Choroid plexus epithelial cell (primary cell): ENCODE results near the gene MTARC2.

ENCODE experiments used
- DNase-seq: peaks from one replicate; pipeline ENCODE4 v3.0.0-alpha.2; 2010; ENCODE audit warnings: low read depth
- H3K4me3 ChIP-seq: 2 replicates; pipeline ENCODE4 v1.5.1; 2011; ENCODE audit warnings: low read depth, mild to moderate bottlenecking, control low read depth, low read length, moderate library complexity
- TF ChIP-seq, protein P1 (sequence below): conservative IDR thresholded peaks from 2 replicates; pipeline ENCODE4 v1.5.1; 2011; ENCODE audit warnings: low read depth, mild to moderate bottlenecking, control low read depth, inconsistent platforms, low read length, moderate library complexity

Gene MTARC2

GRCh38 chr1:220808345-220809186 lies 60.4 kb downstream of the MTARC2 start:
- TF ChIP-seq, protein P1, sequence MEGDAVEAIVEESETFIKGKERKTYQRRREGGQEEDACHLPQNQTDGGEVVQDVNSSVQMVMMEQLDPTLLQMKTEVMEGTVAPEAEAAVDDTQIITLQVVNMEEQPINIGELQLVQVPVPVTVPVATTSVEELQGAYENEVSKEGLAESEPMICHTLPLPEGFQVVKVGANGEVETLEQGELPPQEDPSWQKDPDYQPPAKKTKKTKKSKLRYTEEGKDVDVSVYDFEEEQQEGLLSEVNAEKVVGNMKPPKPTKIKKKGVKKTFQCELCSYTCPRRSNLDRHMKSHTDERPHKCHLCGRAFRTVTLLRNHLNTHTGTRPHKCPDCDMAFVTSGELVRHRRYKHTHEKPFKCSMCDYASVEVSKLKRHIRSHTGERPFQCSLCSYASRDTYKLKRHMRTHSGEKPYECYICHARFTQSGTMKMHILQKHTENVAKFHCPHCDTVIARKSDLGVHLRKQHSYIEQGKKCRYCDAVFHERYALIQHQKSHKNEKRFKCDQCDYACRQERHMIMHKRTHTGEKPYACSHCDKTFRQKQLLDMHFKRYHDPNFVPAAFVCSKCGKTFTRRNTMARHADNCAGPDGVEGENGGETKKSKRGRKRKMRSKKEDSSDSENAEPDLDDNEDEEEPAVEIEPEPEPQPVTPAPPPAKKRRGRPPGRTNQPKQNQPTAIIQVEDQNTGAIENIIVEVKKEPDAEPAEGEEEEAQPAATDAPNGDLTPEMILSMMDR, result no peak

DNA sequence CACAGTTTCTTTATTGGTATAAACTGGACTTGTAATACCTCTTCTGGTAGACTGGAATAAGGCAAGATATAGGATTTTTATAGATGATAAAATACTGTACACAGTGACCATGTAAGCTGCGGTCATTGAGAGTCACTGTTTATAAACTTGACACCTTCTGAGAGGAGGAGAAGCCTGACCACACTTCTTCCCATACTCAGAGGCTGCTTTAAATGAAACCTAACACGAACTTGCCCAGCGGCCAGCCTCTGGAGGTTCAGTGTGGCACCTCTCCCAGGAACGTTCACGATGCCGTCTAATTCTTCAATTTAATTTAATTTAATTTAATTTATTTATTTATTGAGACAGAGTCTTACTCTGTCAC lies 61.0 kb downstream of the MTARC2 start:
- TF ChIP-seq, protein P1, result no peak

More at GRCh38 chr1:220808345-220809186, 60.4 kb downstream of the MTARC2 start:
- no peak overlapping the region for H3K4me3 ChIP-seq
- DNase-seq, result peak; percentile 61

DNA sequence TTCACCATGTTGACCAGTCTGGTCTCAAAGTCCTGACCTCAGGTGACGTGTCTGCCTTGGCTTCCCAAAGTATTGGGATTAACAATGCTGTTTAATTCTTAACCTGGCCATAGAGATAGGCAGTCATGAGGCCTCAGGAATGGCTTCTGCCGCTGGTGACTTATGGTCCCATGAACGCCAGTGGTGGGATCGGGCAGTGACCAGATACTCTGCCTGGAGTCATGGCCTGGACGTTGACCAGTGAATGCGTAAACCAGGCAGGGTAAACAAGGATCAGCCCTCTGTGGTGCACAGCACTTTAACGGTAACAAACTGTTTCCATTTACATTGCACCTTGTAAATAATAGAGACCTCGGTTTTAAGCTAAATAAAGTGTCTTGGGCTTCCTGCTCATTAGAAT lies 61.6 kb downstream of the MTARC2 start:
- DNase-seq, result no peak
- H3K4me3 ChIP-seq, result no peak overlapping the region
- TF ChIP-seq, protein P1, result no peak

More for the DNA sequence above, 61.0 kb downstream of the MTARC2 start:
- DNase-seq, result no peak
- no peak overlapping the region for H3K4me3 ChIP-seq

GRCh38 chr1:220810179-220810653 lies 62.1 kb downstream of the MTARC2 start:
- DNase-seq, result peak; percentile 89
- TF ChIP-seq, protein P1, result peak; percentile 96

GRCh38 chr1:220810963-220811362 lies 62.8 kb downstream of the MTARC2 start:
- TF ChIP-seq, protein P1, result no peak
- DNase-seq, result no peak
- H3K4me3 ChIP-seq, result no peak overlapping the region

More at GRCh38 chr1:220810179-220810653, 62.1 kb downstream of the MTARC2 start:
- H3K4me3 ChIP-seq, result peak overlapping the region; percentile 25

DNA sequence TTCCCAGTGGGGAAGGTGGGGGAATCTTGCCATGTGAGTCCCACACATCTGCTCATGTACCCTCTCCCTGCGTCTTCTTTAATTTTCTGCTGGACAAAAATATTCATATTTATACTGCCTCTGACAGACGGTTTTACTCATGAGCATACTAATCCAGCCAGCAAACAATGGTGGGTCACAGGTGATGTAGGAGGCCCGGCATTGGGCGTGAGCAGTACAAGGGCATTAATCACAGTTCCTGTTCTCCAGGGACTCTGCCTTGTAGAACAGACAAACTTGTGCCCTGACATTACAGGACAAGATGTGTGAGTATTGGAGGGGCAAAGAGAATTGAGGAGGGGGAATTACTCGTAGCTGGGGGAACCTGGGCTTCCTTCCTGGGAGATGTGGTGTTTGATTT lies 63.6 kb downstream of the MTARC2 start:
- no peak for DNase-seq
- H3K4me3 ChIP-seq, result no peak overlapping the region
- TF ChIP-seq, protein P1, result no peak

DNA sequence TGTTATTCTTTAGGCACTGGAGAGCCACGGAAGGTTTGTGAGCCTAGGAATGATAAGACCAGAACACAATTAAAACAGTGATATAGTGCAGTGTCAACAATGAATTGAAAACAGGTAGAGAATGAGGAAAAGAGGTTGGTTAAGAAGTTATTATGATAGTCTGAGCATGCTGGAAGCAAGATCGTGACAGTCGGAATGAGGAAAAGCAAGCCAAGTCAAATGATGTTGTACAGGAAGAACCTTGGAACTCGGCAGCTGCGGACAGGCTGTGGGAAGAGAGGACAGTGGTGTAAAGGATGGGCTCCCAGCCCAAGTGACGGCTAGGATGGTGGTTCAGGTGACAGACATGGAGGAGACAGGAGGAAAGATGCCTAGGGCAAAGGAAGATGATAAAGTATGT lies 64.2 kb downstream of the MTARC2 start:
- no peak for DNase-seq
- TF ChIP-seq, protein P1, result no peak
- no peak overlapping the region for H3K4me3 ChIP-seq
